Tibial artery (tissue), 4 donors: ENCODE results near the gene ICE2.
A peak's percentile ranks its signal among the peaks of the same experiment; 100 is the strongest.

Experiments used
- DNase-seq, 2 donors: peaks; one replicate each; pipeline ENCODE4 v3.0.0-alpha.2; 2019
- H3K27ac ChIP-seq, 2 donors: fragments of 200-600 bp; sonication (generic) in 1 of 2; 1 replicate in 1 of 2; 2 replicates in 1 of 2; pipeline ENCODE4 v1.5.1; 2018 to 2019; ENCODE audit warnings: mild to moderate bottlenecking in 1 of 2
- H3K27me3 ChIP-seq, 2 donors: fragments of 200-600 bp; sonication (generic) in 1 of 2; one replicate each; pipeline versions ENCODE4 v1.5.1 to v1.6.0; 2016 to 2019
- H3K36me3 ChIP-seq, 3 donors: fragments of 200-600 bp; sonication (generic) in 2 of 3; one replicate each; pipeline ENCODE4 v1.5.1; 2016 to 2019; ENCODE audit warnings: mild to moderate bottlenecking in 2 of 3
- H3K4me1 ChIP-seq, 4 donors: fragments of 200-600 bp; sonication (generic) in 2 of 4; 1 replicate in 3 of 4; 2 replicates in 1 of 4; pipeline ENCODE4 v1.5.1; 2016 to 2019
- H3K4me3 ChIP-seq, 2 donors: fragments of 200-600 bp; sonication (generic) in 1 of 2; 1 replicate in 1 of 2; 2 replicates in 1 of 2; pipeline ENCODE4 v1.5.1; 2018 to 2019; ENCODE audit warnings: mild to moderate bottlenecking in 2 of 2
- H3K9me3 ChIP-seq, 3 donors: fragments of 200-600 bp; sonication (generic) in 1 of 3; one replicate each; pipeline ENCODE4 v1.5.1; 2016 to 2019
- intact Hi-C: fragments of 100-400 bp; cut with DNase I; formaldehyde crosslinking; loops from one replicate; pipeline ENCODE4 v1.15.0; 2023; ENCODE audit warnings: low total_unique reads
- TF ChIP-seq, protein P1 (sequence below), 2 experiments: fragments of 200-600 bp in 1 of 2; fragments of 450-650 bp in 1 of 2; IDR thresholded peaks; one replicate each; pipeline ENCODE4 v1.5.1; 2017 to 2019; ENCODE audit warnings: antibody characterized with exemption in 2 of 2, mild to moderate bottlenecking in 1 of 2, moderate library complexity in 1 of 2

ICE2 gene

GRCh38 chr15:60390871-60391501, 88.0 kb downstream of the ICE2 start:
- TF ChIP-seq, protein P1, sequence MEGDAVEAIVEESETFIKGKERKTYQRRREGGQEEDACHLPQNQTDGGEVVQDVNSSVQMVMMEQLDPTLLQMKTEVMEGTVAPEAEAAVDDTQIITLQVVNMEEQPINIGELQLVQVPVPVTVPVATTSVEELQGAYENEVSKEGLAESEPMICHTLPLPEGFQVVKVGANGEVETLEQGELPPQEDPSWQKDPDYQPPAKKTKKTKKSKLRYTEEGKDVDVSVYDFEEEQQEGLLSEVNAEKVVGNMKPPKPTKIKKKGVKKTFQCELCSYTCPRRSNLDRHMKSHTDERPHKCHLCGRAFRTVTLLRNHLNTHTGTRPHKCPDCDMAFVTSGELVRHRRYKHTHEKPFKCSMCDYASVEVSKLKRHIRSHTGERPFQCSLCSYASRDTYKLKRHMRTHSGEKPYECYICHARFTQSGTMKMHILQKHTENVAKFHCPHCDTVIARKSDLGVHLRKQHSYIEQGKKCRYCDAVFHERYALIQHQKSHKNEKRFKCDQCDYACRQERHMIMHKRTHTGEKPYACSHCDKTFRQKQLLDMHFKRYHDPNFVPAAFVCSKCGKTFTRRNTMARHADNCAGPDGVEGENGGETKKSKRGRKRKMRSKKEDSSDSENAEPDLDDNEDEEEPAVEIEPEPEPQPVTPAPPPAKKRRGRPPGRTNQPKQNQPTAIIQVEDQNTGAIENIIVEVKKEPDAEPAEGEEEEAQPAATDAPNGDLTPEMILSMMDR (IDR thresholded peaks at IDR 0.05) = no peak
- no peaks in the 10 kb centered on the region for H3K27me3 ChIP-seq
- intact Hi-C loops = no loop called here
- H3K4me3 ChIP-seq = peak overlapping the region; percentile 1 to 3
- peak; percentile 69 to 79 for DNase-seq
- H3K36me3 ChIP-seq = peaks cover 0 to 6% (median 0%) of the 10 kb centered on the region in 3 donors
- H3K27ac ChIP-seq = peak overlapping the region; percentile 96 to 99
- no peaks in the 10 kb centered on the region for H3K9me3 ChIP-seq
- H3K4me1 ChIP-seq = peaks cover 6 to 100% (median 79%) of the 10 kb centered on the region in 4 donors

DNA sequence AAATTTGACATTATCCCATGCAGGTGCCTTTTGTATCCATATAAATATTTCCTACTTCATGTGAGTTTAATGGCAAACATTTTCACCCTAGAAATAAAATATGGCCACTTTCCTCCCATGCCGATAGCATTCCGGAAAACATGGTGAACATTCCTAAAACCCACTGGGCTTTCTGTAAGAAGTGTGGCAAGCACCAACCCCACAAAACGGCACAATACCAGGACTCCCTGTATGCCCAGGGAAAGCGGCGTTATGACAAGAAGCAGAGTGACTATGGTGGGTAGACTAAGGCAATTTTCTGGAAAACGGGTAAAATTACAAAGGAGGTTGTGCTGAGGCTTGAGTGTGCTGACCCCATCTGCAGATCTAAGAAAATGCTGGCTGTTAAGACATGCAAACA, 88.7 kb downstream of the ICE2 start:
- H3K9me3 ChIP-seq = no peaks in the 10 kb centered on the region
- peaks cover 6 to 100% (median 78%) of the 10 kb centered on the region in 4 donors for H3K4me1 ChIP-seq
- peak overlapping the region in 1 of 2 donors; percentile 3 for H3K4me3 ChIP-seq
- no peaks in the 10 kb centered on the region for H3K27me3 ChIP-seq
- intact Hi-C loops = no loop called here
- TF ChIP-seq, protein P1 (IDR thresholded peaks at IDR 0.05) = no peak
- DNase-seq = no peak
- peak overlapping the region; percentile 96 to 99 for H3K27ac ChIP-seq
- H3K36me3 ChIP-seq = no peaks in the 10 kb centered on the region

DNA sequence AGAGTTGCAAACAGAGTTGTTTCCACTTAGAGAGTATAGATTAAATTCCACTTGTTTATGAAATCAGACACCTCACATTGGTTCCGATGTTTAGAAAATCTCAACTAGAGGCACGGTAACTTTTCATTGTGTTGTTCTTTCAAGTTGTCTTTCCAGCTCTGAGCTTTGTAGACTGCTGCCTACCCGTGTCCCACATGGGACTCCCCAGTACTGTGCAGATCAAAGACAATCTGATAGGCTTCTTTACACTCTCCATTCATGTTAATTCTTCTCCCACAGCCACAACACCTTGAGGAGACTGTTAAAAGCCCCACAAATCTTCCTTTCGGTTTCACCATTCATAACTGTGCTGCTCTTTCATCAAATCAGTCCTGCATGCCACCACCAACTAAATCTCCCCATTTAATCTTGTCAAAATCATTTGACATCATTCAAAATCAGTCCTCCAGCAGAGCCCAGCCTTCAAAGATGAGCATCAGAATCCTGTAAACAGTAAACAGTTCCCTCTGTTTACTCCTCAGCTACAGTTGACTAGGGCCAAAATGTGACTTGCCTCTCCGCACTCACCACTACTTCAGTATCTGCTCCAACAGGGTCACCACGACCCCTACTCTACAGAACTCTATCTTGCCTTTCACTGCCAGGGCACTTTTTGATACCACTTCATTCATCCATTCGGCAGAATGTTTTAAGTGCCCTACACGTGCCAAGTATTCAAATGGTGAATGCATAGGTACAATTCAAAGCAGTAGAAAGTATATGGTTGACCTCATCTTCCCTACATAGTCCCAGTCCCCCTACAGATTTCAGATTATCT, 89.5 kb downstream of the ICE2 start:
- peak overlapping the region; percentile 27 to 99 for H3K27ac ChIP-seq
- intact Hi-C loops = no loop called here
- H3K27me3 ChIP-seq = no peaks in the 10 kb centered on the region
- peaks cover 6 to 99% (median 72%) of the 10 kb centered on the region in 4 donors for H3K4me1 ChIP-seq
- no peaks in the 10 kb centered on the region for H3K9me3 ChIP-seq
- H3K4me3 ChIP-seq = peak overlapping the region; percentile 6 to 15
- TF ChIP-seq, protein P1 (IDR thresholded peaks at IDR 0.05) = no peak
- no peak for DNase-seq
- peaks cover 0 to 6% (median 0%) of the 10 kb centered on the region in 3 donors for H3K36me3 ChIP-seq

DNA sequence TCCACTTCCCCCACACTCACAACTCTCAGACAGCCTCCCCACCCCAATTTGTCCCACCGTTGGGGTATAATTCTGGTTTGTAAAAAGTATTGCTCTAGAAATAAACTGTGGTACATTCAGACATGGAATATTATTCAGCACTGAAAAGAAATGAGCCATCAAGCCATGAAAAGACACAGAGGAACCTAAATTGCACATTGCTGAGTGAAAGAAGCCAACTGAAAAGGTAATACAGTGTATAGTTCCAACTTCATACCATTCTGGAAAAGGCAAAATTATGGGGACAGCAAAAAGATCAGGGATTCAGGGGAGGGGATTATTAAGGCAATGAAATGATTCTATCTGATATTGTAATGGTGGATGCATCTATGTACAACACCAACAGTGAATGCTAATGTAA, 91.6 kb downstream of the ICE2 start:
- TF ChIP-seq, protein P1 (IDR thresholded peaks at IDR 0.05) = no peak
- peak overlapping the region in 1 of 2 donors; percentile 8 for H3K27ac ChIP-seq
- H3K36me3 ChIP-seq = peaks cover 0 to 16% (median 1%) of the 10 kb centered on the region in 3 donors

GRCh38 chr15:60386615-60387014, 92.3 kb downstream of the ICE2 start:
- DNase-seq = no peak
- Histone ChIP-seq H3K27me3 (no peaks in the 10 kb centered on the region), H3K27ac (peak overlapping the region in 1 of 2 donors; percentile 10), H3K4me1 (peaks cover 0 to 99% (median 68%) of the 10 kb centered on the region in 4 donors), H3K36me3 (peaks cover 6 to 23% (median 8%) of the 10 kb centered on the region in 3 donors), H3K4me3 (no peak overlapping the region), H3K9me3 (no peaks in the 10 kb centered on the region)
- intact Hi-C loops = no loop called here
- TF ChIP-seq, protein P1 (IDR thresholded peaks at IDR 0.05) = no peak

More for the DNA sequence above, 91.6 kb downstream of the ICE2 start:
- peaks cover 0 to 99% (median 70%) of the 10 kb centered on the region in 4 donors for H3K4me1 ChIP-seq
- no peaks in the 10 kb centered on the region for H3K9me3 ChIP-seq
- H3K4me3 ChIP-seq = no peak overlapping the region
- no peaks in the 10 kb centered on the region for H3K27me3 ChIP-seq
- intact Hi-C loops = no loop called here
- no peak for DNase-seq
